A673 (cell line): ENCODE results near the gene GOT2.

Experiments used
- EZH2 ChIP-seq: fragments of 200-600 bp; sonication (generic); IDR thresholded peaks from 2 replicates; pipeline ENCODE4 v1.6.1; 2017; ENCODE audit warnings: borderline replicate concordance, low read depth, mild to moderate bottlenecking, mixed read lengths, antibody characterized with exemption, low read length; ENCODE audit not compliant: poor library complexity, severe bottlenecking
- TF ChIP-seq, protein P1 (sequence below): fragments of 300-800, 200-600 bp; sonication (generic); conservative IDR thresholded peaks from 2 replicates; pipeline ENCODE4 v1.5.1; 2017; ENCODE audit warnings: low read depth, mild to moderate bottlenecking, antibody characterized with exemption, low read length, moderate library complexity, mixed read lengths

DNA sequence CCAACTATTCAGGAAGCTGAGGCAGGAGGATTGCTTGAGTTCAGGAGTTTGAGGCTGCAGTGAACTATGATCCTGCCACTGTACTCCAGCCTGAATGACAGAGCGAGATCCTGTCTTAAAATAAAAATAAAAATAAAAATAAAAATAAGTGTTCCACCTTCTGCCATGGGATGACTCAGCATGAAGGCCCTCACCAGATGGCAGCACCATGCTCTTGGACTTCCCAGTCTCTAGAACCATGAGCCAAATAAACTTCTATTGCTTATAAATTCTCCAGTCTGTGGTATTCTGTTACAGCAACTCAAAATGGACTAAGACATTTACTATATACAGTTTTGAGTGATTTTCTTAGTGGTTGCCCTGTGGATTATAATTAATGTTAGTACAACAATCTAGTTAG, 41.7 kb downstream of the GOT2 start:
- no peak for TF ChIP-seq EZH2
- TF ChIP-seq, protein P1, sequence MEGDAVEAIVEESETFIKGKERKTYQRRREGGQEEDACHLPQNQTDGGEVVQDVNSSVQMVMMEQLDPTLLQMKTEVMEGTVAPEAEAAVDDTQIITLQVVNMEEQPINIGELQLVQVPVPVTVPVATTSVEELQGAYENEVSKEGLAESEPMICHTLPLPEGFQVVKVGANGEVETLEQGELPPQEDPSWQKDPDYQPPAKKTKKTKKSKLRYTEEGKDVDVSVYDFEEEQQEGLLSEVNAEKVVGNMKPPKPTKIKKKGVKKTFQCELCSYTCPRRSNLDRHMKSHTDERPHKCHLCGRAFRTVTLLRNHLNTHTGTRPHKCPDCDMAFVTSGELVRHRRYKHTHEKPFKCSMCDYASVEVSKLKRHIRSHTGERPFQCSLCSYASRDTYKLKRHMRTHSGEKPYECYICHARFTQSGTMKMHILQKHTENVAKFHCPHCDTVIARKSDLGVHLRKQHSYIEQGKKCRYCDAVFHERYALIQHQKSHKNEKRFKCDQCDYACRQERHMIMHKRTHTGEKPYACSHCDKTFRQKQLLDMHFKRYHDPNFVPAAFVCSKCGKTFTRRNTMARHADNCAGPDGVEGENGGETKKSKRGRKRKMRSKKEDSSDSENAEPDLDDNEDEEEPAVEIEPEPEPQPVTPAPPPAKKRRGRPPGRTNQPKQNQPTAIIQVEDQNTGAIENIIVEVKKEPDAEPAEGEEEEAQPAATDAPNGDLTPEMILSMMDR: no peak
